Measurements from ENCODE around the gene FYCO1.

FYCO1 gene

GRCh38 chr3:45986303-45986982 is 9.2 kb downstream of the FYCO1 start:
- Histone ChIP-seq H3K18ac (ENCODE audit: low read length) (no peak overlapping the region), H2AK5ac (ENCODE audit: low read depth, low read length) (no peak overlapping the region), H3K4me1 (ENCODE audit: control insufficient read depth in 2 of 2, insufficient read depth in 1 of 2, low read depth in 1 of 2, low read length in 2 of 2) (peaks cover 3 to 6% of the 10 kb centered on the region in 2 donors), H2BK12ac (ENCODE audit: low read length) (no peak overlapping the region), H3K4me3 (ENCODE audit: low read length in 2 of 2) (no peak overlapping the region), H3K4me2 (ENCODE audit: insufficient read depth, low read length, poor library complexity, severe bottlenecking) (no peak overlapping the region), H4K91ac (ENCODE audit: low read depth, low read length, poor library complexity) (no peak overlapping the region), H3K14ac (ENCODE audit: low read length) (no peak overlapping the region), H3K9me3 (replicated peaks in 1 of 2; ENCODE audit: control insufficient read depth in 2 of 2, insufficient read depth in 1 of 2, low read depth in 1 of 2, low read length in 2 of 2) (no peaks in the 10 kb centered on the region), H3K23ac (ENCODE audit: low read depth, low read length, poor library complexity) (no peak overlapping the region), H4K8ac (ENCODE audit: low read depth, low read length) (no peak overlapping the region), H3K36me3 (replicated peaks in 1 of 2; ENCODE audit: control insufficient read depth in 2 of 2, insufficient read depth in 2 of 2, low read length in 2 of 2) (peaks cover 16 to 40% of the 10 kb centered on the region in 2 donors), H2BK5ac (ENCODE audit: low read length) (no peak overlapping the region), H3K27me3 (ENCODE audit: control insufficient read depth in 3 of 3, insufficient read depth in 3 of 3, low read depth in 1 of 3, low read length in 3 of 3) (no peaks in the 10 kb centered on the region), H3K27ac (replicated peaks; ENCODE audit: low read length) (no peak overlapping the region), H3K4ac (ENCODE audit: low read length) (no peak overlapping the region), H2AFZ (ENCODE audit: low read length) (no peak overlapping the region), H3K9ac (ENCODE audit: low read depth, low read length, poor library complexity) (no peak overlapping the region), H3K79me1 (ENCODE audit: low read depth, low read length) (peaks cover 2% of the 10 kb centered on the region), H2BK120ac (ENCODE audit: low read depth, low read length) (no peak overlapping the region), H2BK15ac (ENCODE audit: low read length) (no peak overlapping the region)
- no peak for DNase-seq (ENCODE audit: low spot score)
- WGBS, 2 donors (ENCODE audit: extremely low coverage in 2 of 2, insufficient read length in 2 of 2, insufficient replicate concordance in 1 of 2) = no CpG with 5 or more reads among the region's 5 CpGs

DNA sequence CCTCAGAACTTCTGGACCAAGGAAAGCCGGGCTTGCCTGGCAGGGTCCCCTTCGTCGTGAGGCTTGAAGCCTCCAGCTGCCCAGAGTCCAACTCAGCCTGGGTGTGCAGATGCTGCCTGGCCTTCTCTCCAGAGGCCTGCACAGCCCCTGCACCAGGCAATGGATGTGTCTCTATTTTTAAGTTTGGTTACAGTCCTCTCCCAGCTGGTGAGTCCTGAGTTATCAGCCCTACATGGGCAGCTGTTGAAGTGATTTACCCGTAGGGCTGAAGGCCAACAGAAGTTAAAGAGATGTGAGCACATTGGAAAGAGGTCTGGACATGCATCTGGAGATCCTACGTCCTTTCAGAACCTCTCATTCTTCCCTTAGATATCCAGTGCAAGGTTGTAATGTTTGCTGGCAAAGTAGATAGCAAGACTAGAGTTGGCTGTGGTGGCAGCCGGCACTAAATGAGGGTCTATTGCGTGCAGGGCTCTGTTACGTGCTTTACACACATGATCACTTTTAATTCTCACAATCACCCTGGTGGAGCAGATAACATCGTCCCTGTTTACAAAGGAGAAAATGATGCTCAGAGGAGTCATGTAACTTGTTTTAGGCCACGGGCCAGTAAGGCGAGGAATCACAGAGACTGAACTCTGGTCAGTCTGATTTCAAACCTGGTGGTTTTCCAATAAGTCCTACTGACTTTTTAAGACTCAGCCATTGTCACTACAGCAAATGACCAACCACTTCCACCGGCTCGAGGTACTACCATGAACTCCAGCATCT is 9.9 kb downstream of the FYCO1 start:
- no peak overlapping the region for H2BK12ac ChIP-seq (ENCODE audit: low read length)
- H3K14ac ChIP-seq (ENCODE audit: low read length) = no peak overlapping the region
- H4K91ac ChIP-seq (ENCODE audit: low read depth, low read length, poor library complexity) = no peak overlapping the region
- H2AK5ac ChIP-seq (ENCODE audit: low read depth, low read length) = no peak overlapping the region
- no peak overlapping the region for H2AFZ ChIP-seq (ENCODE audit: low read length)
- H2BK120ac ChIP-seq (ENCODE audit: low read depth, low read length) = no peak overlapping the region
- H3K4me2 ChIP-seq (ENCODE audit: insufficient read depth, low read length, poor library complexity, severe bottlenecking) = no peak overlapping the region
- peaks cover 3 to 6% of the 10 kb centered on the region in 2 donors for H3K4me1 ChIP-seq (ENCODE audit: control insufficient read depth in 2 of 2, insufficient read depth in 1 of 2, low read depth in 1 of 2, low read length in 2 of 2)
- no peak overlapping the region for H3K18ac ChIP-seq (ENCODE audit: low read length)
- no peak overlapping the region for H2BK5ac ChIP-seq (ENCODE audit: low read length)
- H3K4me3 ChIP-seq (ENCODE audit: low read length in 2 of 2) = no peak overlapping the region
- peaks cover 16 to 48% of the 10 kb centered on the region in 2 donors for H3K36me3 ChIP-seq (replicated peaks in 1 of 2; ENCODE audit: control insufficient read depth in 2 of 2, insufficient read depth in 2 of 2, low read length in 2 of 2)
- no peaks in the 10 kb centered on the region for H3K27me3 ChIP-seq (ENCODE audit: control insufficient read depth in 3 of 3, insufficient read depth in 3 of 3, low read depth in 1 of 3, low read length in 3 of 3)
- no peak overlapping the region for H3K23ac ChIP-seq (ENCODE audit: low read depth, low read length, poor library complexity)
- H4K8ac ChIP-seq (ENCODE audit: low read depth, low read length) = no peak overlapping the region
- no peaks in the 10 kb centered on the region for H3K9me3 ChIP-seq (replicated peaks in 1 of 2; ENCODE audit: control insufficient read depth in 2 of 2, insufficient read depth in 1 of 2, low read depth in 1 of 2, low read length in 2 of 2)
- H3K4ac ChIP-seq (ENCODE audit: low read length) = no peak overlapping the region
- H3K9ac ChIP-seq (ENCODE audit: low read depth, low read length, poor library complexity) = no peak overlapping the region
- H3K27ac ChIP-seq (replicated peaks; ENCODE audit: low read length) = no peak overlapping the region
- H2BK15ac ChIP-seq (ENCODE audit: low read length) = no peak overlapping the region
- no peak for DNase-seq (ENCODE audit: low spot score)
- no peaks in the 10 kb centered on the region for H3K79me1 ChIP-seq (ENCODE audit: low read depth, low read length)
- no CpG with 5 or more reads among the region's 13 CpGs for WGBS, 2 donors (ENCODE audit: extremely low coverage in 2 of 2, insufficient read length in 2 of 2, insufficient replicate concordance in 1 of 2)

DNA sequence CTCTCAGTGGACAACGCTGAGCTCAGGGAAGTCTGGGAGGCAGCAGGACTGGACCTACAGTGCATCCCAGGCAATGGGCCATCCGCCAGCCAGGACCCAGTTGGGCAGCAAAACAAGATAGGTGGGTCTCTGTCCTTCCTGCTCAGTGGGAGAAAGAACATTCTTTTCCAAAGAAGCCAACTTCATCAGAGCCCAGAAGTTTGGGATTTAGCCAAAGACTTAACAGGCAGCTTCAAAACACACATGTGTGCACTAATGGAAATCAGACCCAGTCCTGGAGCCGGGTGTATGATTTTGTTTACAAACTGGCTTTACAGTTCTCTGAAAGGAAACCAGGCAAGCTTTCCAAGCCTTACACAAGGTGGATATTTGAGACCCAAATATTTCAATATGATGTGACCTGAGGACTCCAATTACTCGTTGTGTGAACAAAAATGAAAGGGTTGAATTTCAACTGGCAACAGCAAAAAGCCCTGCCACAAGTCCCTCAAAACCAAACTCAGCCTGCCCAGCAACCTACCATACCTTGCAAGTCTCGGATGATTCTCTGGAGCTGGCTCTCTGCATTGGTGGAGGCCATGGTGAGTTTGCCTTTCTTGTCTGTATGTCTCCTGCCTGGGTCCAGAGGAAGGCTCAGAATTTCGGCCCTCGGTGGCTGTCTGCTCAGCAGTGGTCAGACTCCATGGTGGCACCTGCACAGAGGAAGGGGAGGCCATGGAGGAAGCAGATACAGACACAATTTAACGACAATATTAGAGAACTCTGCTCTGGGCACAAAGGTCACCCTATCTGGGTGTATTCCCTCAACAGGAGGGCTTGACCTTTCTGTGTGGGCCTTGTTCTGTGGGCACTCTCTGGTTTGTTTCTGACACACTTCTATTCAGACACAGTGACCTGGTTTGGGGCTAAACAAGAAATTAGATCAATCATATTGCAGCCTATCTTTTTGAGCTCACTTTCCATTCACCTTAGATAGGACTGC is 11.0 kb downstream of the FYCO1 start:
- no CpG with 5 or more reads among the region's 8 CpGs for WGBS, 2 donors (ENCODE audit: extremely low coverage in 2 of 2, insufficient read length in 2 of 2, insufficient replicate concordance in 1 of 2)
- Histone ChIP-seq H3K4ac (ENCODE audit: low read length) (no peak overlapping the region), H2BK15ac (ENCODE audit: low read length) (no peak overlapping the region), H3K18ac (ENCODE audit: low read length) (no peak overlapping the region), H3K79me1 (ENCODE audit: low read depth, low read length) (no peaks in the 10 kb centered on the region), H2BK5ac (ENCODE audit: low read length) (no peak overlapping the region), H4K91ac (ENCODE audit: low read depth, low read length, poor library complexity) (no peak overlapping the region), H3K4me3 (ENCODE audit: low read length in 2 of 2) (no peak overlapping the region), H3K14ac (ENCODE audit: low read length) (no peak overlapping the region), H2BK120ac (ENCODE audit: low read depth, low read length) (no peak overlapping the region), H4K8ac (ENCODE audit: low read depth, low read length) (no peak overlapping the region), H3K9me3 (replicated peaks in 1 of 2; ENCODE audit: control insufficient read depth in 2 of 2, insufficient read depth in 1 of 2, low read depth in 1 of 2, low read length in 2 of 2) (no peaks in the 10 kb centered on the region), H3K27ac (replicated peaks; ENCODE audit: low read length) (no peak overlapping the region), H3K4me1 (ENCODE audit: control insufficient read depth in 2 of 2, insufficient read depth in 1 of 2, low read depth in 1 of 2, low read length in 2 of 2) (peaks cover 3 to 6% of the 10 kb centered on the region in 2 donors), H3K9ac (ENCODE audit: low read depth, low read length, poor library complexity) (no peak overlapping the region), H2BK12ac (ENCODE audit: low read length) (no peak overlapping the region), H3K36me3 (replicated peaks in 1 of 2; ENCODE audit: control insufficient read depth in 2 of 2, insufficient read depth in 2 of 2, low read length in 2 of 2) (peaks cover 17 to 56% of the 10 kb centered on the region in 2 donors), H2AFZ (ENCODE audit: low read length) (no peak overlapping the region), H3K23ac (ENCODE audit: low read depth, low read length, poor library complexity) (no peak overlapping the region), H2AK5ac (ENCODE audit: low read depth, low read length) (no peak overlapping the region), H3K27me3 (ENCODE audit: control insufficient read depth in 3 of 3, insufficient read depth in 3 of 3, low read depth in 1 of 3, low read length in 3 of 3) (no peaks in the 10 kb centered on the region), H3K4me2 (ENCODE audit: insufficient read depth, low read length, poor library complexity, severe bottlenecking) (no peak overlapping the region)
- DNase-seq (ENCODE audit: low spot score) = no peak

All from neuronal stem cell (in vitro differentiated cells).